Mesenteric fat pad (tissue), 1 donor: ENCODE results near the gene MTAP. TPM values are rescaled to one million over a fixed set of nuclear protein-coding genes. Genes with fewer than 3 reads are reported as not detected.
A peak's percentile ranks its signal among the peaks of the same experiment; 100 is the strongest.

ENCODE experiments used
- DNase-seq: peaks from one replicate; pipeline ENCODE4 v3.0.0-alpha.2; 2020; ENCODE audit warnings: low spot score
- long read RNA-seq: library from polyadenylated mRNA; unstranded; transcript quantifications from one replicate; pipeline ENCODE4 v2.0.0, GENCODE V29; 2020
- total RNA-seq: library from RNA; stranded (reverse); fragmentation: NEBNext Ultra II Directional; extraction: Animal tissue kit (Norgen Biotek cat#: 25700); gene quantifications from one replicate; pipeline ENCODE4 v1.2.1, GENCODE V29; 2021
- donor health status: DM: yes; HTN: yes; CAD: no.

Gene MTAP
- total RNA-seq = 38.8 TPM
- long read RNA-seq, full-length matches to known transcripts = 45 of 59 reads
- long read RNA-seq, partial matches to known transcripts = 6 of 59 reads
- long read RNA-seq, other reads (novel, unspliced or antisense) = 8 of 59 reads

- peak; percentile 93 for DNase-seq
Observed at GRCh38 chr9:21802418-21803000, at the start of gene MTAP. TSS of gene MTAP (plus strand) at chr9:21802636. CDS start at chr9:21802749, 113 bp downstream.

GRCh38 chr9:21753523-21753922 is 48.9 kb upstream of the MTAP start:
- no peak for DNase-seq

- no peak for DNase-seq
Observed at GRCh38 chr9:21754741-21755140, 47.7 kb upstream of the MTAP start.

GRCh38 chr9:21758540-21758939 is 43.9 kb upstream of the MTAP start:
- no peak for DNase-seq

GRCh38 chr9:21761309-21761901 is 41.0 kb upstream of the MTAP start:
- DNase-seq = no peak

- DNase-seq = no peak
Observed at GRCh38 chr9:21762064-21762463, 40.4 kb upstream of the MTAP start.

- DNase-seq = no peak
Observed at GRCh38 chr9:21764846-21765245, 37.6 kb upstream of the MTAP start.

- no peak for DNase-seq
Observed at GRCh38 chr9:21766096-21766495, 36.3 kb upstream of the MTAP start.

GRCh38 chr9:21770871-21771560 is 31.4 kb upstream of the MTAP start:
- no peak for DNase-seq

GRCh38 chr9:21777701-21778100 is 24.7 kb upstream of the MTAP start:
- DNase-seq = no peak

- no peak for DNase-seq
Observed at GRCh38 chr9:21778304-21778703, 24.1 kb upstream of the MTAP start.

GRCh38 chr9:21779397-21779796 is 23.0 kb upstream of the MTAP start:
- DNase-seq = no peak

GRCh38 chr9:21781656-21782055 is 20.8 kb upstream of the MTAP start:
- no peak for DNase-seq

GRCh38 chr9:21782205-21782604 is 20.2 kb upstream of the MTAP start:
- no peak for DNase-seq

- no peak for DNase-seq
Observed at GRCh38 chr9:21788752-21789151, 13.7 kb upstream of the MTAP start.

GRCh38 chr9:21789541-21790037 is 12.8 kb upstream of the MTAP start:
- no peak for DNase-seq

GRCh38 chr9:21795483-21795882 is 7.0 kb upstream of the MTAP start:
- DNase-seq = no peak

- no peak for DNase-seq
Observed at GRCh38 chr9:21796768-21797167, 5.7 kb upstream of the MTAP start.

GRCh38 chr9:21800931-21801682 is 1.3 kb upstream of the MTAP start:
- DNase-seq = no peak

GRCh38 chr9:21801683-21802417 is 586 bp upstream of the MTAP start:
- no peak for DNase-seq

GRCh38 chr9:21803649-21804048 is 1.2 kb downstream of the MTAP start:
- DNase-seq = no peak
